Heart left ventricle (tissue), 16 donors: ENCODE results near the gene TXN. TPM values are rescaled to one million over a fixed set of nuclear protein-coding genes. Genes with fewer than 3 reads are reported as not detected.

ENCODE experiments used
- ATAC-seq, 4 donors: fragments of 200-7000 bp; cut with Tn5 transposase; one replicate each; pipeline ENCODE4 v1.9.1; 2020 to 2022; ENCODE audit warnings: moderate library complexity in 4 of 4, mild to moderate bottlenecking in 3 of 4, moderate number of reproducible peaks in 1 of 4
- DNase-seq, 5 donors: peaks; one replicate each; pipeline ENCODE4 v3.0.0-alpha.2; 2020
- H3K27ac ChIP-seq, 12 donors: fragments of 200-600 bp; sonication (generic) in 4 of 12; one replicate each; pipeline versions ENCODE4 v1.5.0 to v1.8.0; 2016 to 2022; ENCODE audit warnings: mild to moderate bottlenecking in 2 of 12
- H3K27me3 ChIP-seq, 9 donors: fragments of 200-600 bp; sonication (generic) in 2 of 9; one replicate each; pipeline versions ENCODE4 v1.5.1 to v1.8.0; 2016 to 2022; ENCODE audit warnings: mild to moderate bottlenecking in 3 of 9
- H3K36me3 ChIP-seq, 9 donors: fragments of 200-600 bp; sonication (generic) in 2 of 9; one replicate each; pipeline versions ENCODE4 v1.5.0 to v1.8.0; 2018 to 2022; ENCODE audit warnings: mild to moderate bottlenecking in 2 of 9
- H3K4me1 ChIP-seq, 12 donors: fragments of 200-600 bp; sonication (generic) in 4 of 12; one replicate each; pipeline versions ENCODE4 v1.5.0 to v1.8.0; 2016 to 2022; ENCODE audit warnings: mild to moderate bottlenecking in 3 of 12
- H3K4me3 ChIP-seq, 12 donors: fragments of 200-600 bp; sonication (generic) in 4 of 12; one replicate each; pipeline versions ENCODE4 v1.5.0 to v1.8.0; 2017 to 2022; ENCODE audit warnings: mild to moderate bottlenecking in 9 of 12, moderate library complexity in 4 of 12
- H3K9me3 ChIP-seq, 12 donors: fragments of 200-600 bp; sonication (generic) in 4 of 12; one replicate each; pipeline versions ENCODE4 v1.5.0 to v1.8.0; 2016 to 2022; ENCODE audit warnings: mild to moderate bottlenecking in 1 of 12
- POLR2A ChIP-seq, 2 donors: fragments of 450-650 bp; IDR thresholded peaks; one replicate each; pipeline ENCODE4 v1.6.1; 2017; ENCODE audit warnings: antibody characterized with exemption in 2 of 2, mild to moderate bottlenecking in 2 of 2, moderate library complexity in 2 of 2
- WGBS, 4 donors: extraction: QIAGEN DNeasy Blood & Tissue Kit in 2 of 4; methylation state at CpG; one replicate each; pipeline versions ENCODE4 v1.1.5 to v1.1.7; 2013 to 2018; 5-methylcytosine and 5-hydroxymethylcytosine counted together
- intact Hi-C, 10 donors: fragments of 100-400 bp; cut with DNase I; formaldehyde crosslinking; loops; one replicate each; pipeline versions ENCODE4 v1.11.1 to v1.14.2; 2022
- polyA plus RNA-seq, 2 donors: library from polyadenylated mRNA; stranded (reverse); fragments of 200-250 nt; gene quantifications; one replicate each; pipeline ENCODE4 v1.2.3, GENCODE V29; 2013
- total RNA-seq, 9 donors: library from RNA; depleted of rRNA in 2 of 9; stranded (reverse); fragments of >200 nt in 2 of 9; fragmentation: NEBNext Ultra II Directional in 3 of 9; extraction: Animal tissue kit (Norgen Biotek cat#: 25700) in 3 of 9; gene quantifications; one replicate each; pipeline versions ENCODE4 v1.1.0 to v1.2.4, GENCODE V29; 2016 to 2023
- TF ChIP-seq, protein P1 (sequence below), 12 donors: fragments of 200-600 bp; sonication (generic) in 4 of 12; IDR thresholded peaks; one replicate each; pipeline versions ENCODE4 v1.5.0 to v1.8.0; 2018 to 2022; ENCODE audit warnings: antibody characterized with exemption in 12 of 12, mild to moderate bottlenecking in 5 of 12
- donor health status: ischemic (EF 13 %, LVEDD 7.1; RV severe dilation, severe dysfunction).
- donor health status: healthy with polysubstance abuse.
- donor health status: DM: no; HTN: yes; CAD: no.
- donor health status: DM: no; HTN: no; CAD: no.
- donor health status: ischemic (EF 25% LVEDD 6.9; RV normal size, moderate dysfunction).
- donor health status: ischemic (EF 25% LVEDD 5.7; RV mildly dilated, moderate dysfunction).
- donor health status: healthy.
- donor health status: DM: yes; HTN: yes; CAD: no.
- donor health status: ischemic (EF 35%, LVEDD 5.7; RV mildly dilated, moderate dysfunction).
- donor health status: nonischemic (EF 11% LVEDD 7.7; RV severe dilation, severe dysfunction).
- donor health status: DM: yes; HTN: yes; CAD: no.
- donor health status: PGD.
- donor health status: ischemic (EF 29% LVEDD 5.4; RV normal size, mild dysfunction).
- donor health status: nonischemic (EF 23%, LVEDD 6.1; RV moderate dilation, normal function).

The TXN gene
- total and polyA plus RNA-seq, 11 donors: 48.6 to 173 (median 71.7) TPM

DNA sequence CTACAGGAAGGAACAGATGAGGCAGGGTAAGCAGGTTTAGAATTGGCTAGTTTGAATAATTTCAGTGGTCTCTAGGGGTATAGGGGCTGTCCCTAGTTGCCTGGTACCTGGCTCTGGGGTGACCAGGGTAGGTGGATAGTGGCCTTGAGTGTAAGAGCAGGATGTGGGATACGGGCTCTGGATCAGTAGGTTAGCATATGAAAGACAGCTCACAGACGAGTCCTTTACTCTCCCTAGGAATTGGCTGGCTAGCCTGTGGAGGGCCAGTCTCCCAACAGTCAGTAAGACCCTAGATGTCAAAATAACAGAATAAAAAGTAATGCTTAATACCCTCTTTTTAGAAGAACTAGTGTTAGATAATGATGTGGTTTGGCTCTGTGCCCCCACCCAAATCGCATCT is 31.7 kb downstream of the TXN start:
- TF ChIP-seq, protein P1, sequence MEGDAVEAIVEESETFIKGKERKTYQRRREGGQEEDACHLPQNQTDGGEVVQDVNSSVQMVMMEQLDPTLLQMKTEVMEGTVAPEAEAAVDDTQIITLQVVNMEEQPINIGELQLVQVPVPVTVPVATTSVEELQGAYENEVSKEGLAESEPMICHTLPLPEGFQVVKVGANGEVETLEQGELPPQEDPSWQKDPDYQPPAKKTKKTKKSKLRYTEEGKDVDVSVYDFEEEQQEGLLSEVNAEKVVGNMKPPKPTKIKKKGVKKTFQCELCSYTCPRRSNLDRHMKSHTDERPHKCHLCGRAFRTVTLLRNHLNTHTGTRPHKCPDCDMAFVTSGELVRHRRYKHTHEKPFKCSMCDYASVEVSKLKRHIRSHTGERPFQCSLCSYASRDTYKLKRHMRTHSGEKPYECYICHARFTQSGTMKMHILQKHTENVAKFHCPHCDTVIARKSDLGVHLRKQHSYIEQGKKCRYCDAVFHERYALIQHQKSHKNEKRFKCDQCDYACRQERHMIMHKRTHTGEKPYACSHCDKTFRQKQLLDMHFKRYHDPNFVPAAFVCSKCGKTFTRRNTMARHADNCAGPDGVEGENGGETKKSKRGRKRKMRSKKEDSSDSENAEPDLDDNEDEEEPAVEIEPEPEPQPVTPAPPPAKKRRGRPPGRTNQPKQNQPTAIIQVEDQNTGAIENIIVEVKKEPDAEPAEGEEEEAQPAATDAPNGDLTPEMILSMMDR (IDR thresholded peaks at IDR 0.05): no peak
- no peak for TF ChIP-seq POLR2A (IDR thresholded peaks at IDR 0.05)
- WGBS, 4 donors: 81 to 93% (median 91%) methylated on average over 3 of the region's 3 CpGs
- Histone ChIP-seq H3K27ac (no peak overlapping the region), H3K36me3 (no peaks in the 10 kb centered on the region), H3K4me3 (no peak overlapping the region), H3K9me3 (no peaks in the 10 kb centered on the region), H3K27me3 (no peaks in the 10 kb centered on the region), H3K4me1 (no peaks in the 10 kb centered on the region)
- ATAC-seq: no peak
- intact Hi-C loops: loop anchor here in 1 of 10 donors (10.0 kb wide), 1 partner anchor 50 kb away; no protein-coding TSS in a partner anchor
- no peak for DNase-seq

DNA sequence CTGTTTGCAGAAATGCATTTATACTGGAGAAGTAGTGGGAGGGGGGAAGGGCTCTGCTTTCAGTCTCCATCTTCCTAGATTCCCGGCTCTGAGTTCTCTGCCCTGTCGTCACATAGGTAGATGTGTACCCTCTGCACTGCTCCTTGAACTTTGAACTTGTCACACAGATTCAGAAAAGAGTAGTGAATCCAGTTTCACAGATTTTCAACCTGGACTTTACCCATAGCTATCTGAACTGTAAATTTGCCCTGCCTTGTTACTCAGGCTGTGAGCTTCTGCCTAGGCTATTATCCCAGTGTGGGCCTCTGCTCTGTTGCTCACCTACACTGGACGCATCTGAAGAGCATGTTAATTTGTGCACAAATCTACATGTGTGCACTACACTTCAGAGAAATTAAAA is 35.5 kb downstream of the TXN start:
- H3K4me3 ChIP-seq: no peak overlapping the region
- no peaks in the 10 kb centered on the region for H3K9me3 ChIP-seq
- WGBS, 4 donors: 93 to 95% (median 94%) methylated on average over 3 of the region's 3 CpGs

DNA sequence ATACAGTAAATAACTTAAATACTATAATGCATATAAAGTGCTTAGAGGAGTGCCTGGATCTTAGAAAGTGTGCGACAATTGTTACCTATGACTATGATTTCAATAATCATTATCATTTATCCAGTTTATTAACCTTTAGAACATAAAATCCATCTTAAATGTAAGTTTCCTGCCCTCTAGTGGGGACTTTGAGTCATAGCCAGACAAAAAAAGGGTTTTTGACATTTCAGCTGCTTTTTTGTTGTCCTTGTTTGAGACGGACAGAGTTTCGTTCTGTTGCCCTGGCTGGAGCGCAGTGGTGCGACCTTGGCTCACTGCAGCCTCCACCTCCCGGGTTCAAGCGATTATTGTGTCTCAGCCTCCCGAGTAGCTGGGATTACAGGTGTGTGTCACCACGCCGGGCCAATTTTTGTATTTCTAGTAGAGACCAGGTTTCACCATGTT is 38.6 kb downstream of the TXN start:
- ATAC-seq (no peak), DNase-seq (no peak)
- Histone ChIP-seq H3K9me3 (no peaks in the 10 kb centered on the region), H3K27me3 (no peaks in the 10 kb centered on the region), H3K4me1 (peaks cover 0 to 5% (median 0%) of the 10 kb centered on the region in 12 donors), H3K27ac (no peak overlapping the region), H3K36me3 (no peaks in the 10 kb centered on the region), H3K4me3 (no peak overlapping the region)
- TF ChIP-seq POLR2A (IDR thresholded peaks at IDR 0.05): no peak
- TF ChIP-seq, protein P1 (IDR thresholded peaks at IDR 0.05): peak; percentile 73 to 90 (median 81)
- WGBS, 4 donors: 26 to 33% (median 29%) methylated on average over 10 of the region's 10 CpGs
- intact Hi-C loops: loop anchor here (1.0 to 10.0 kb wide), 10 partner anchors 34 to 645 kb away; no protein-coding TSS in a partner anchor

More for the DNA sequence above, 35.5 kb downstream of the TXN start:
- Histone ChIP-seq H3K36me3 (no peaks in the 10 kb centered on the region), H3K4me1 (peaks cover 0 to 5% (median 0%) of the 10 kb centered on the region in 12 donors), H3K27me3 (no peaks in the 10 kb centered on the region), H3K27ac (no peak overlapping the region)
- ATAC-seq (no peak), DNase-seq (no peak)
- no peak for TF ChIP-seq POLR2A (IDR thresholded peaks at IDR 0.05)
- TF ChIP-seq, protein P1 (IDR thresholded peaks at IDR 0.05): no peak
- intact Hi-C loops: loop anchor here in 1 of 10 donors (10.0 kb wide), 1 partner anchor 46 kb away; no protein-coding TSS in a partner anchor

DNA sequence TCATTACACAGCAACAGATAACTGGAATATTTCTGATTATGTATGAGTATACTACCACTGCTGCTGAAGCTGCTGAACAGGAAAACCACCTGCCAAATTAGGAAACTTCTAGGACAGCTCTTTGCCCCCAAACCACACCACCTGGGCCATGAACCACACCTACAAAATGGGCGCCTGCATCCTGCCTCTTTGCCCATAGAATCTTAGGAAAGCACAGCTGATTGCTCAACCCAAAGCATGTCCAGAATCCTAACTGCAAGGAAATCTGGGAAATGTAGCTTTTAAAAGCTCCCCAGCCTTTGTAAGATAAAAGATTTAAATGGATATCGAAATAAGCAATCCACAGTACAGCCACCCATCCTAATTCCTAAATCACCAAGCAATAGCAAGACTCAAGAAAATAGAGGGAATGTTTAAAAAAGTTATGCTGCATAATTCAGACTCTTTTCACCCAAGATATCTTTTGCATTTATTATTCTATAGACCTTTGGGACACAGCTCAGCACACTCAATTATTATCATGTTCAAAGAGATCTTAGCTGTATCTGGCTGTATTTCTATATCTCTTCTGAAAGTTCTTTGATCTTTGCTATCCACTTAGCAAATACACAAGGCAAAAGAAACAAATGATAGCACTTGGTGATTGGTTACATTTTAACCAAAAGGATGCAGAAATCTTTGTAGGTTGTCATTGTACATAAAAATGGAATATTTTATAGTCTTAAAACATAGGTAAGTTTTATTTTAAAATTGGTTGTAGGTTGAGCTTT is 41.5 kb downstream of the TXN start:
- no peaks in the 10 kb centered on the region for H3K36me3 ChIP-seq
- ATAC-seq (no peak), DNase-seq (no peak)
- H3K4me3 ChIP-seq: no peak overlapping the region
- WGBS, 4 donors: 88 to 93% (median 91%) methylated on average over 2 of the region's 2 CpGs
- no peak overlapping the region for H3K27ac ChIP-seq
- TF ChIP-seq, protein P1 (IDR thresholded peaks at IDR 0.05): no peak
- TF ChIP-seq POLR2A (IDR thresholded peaks at IDR 0.05): no peak
- peaks cover 0 to 5% (median 0%) of the 10 kb centered on the region in 12 donors for H3K4me1 ChIP-seq
- no peaks in the 10 kb centered on the region for H3K27me3 ChIP-seq
- intact Hi-C loops: loop anchor here (5.0 to 10.0 kb wide), 7 partner anchors 32 to 642 kb away; no protein-coding TSS in a partner anchor
- peaks cover 0 to 5% (median 0%) of the 10 kb centered on the region in 12 donors for H3K9me3 ChIP-seq
